Tibial artery (tissue), 4 donors: ENCODE results near the gene TLE3.

ENCODE experiments used
- DNase-seq, 2 donors: peaks; one replicate each; pipeline ENCODE4 v3.0.0-alpha.2; 2019
- H3K27ac ChIP-seq, 2 donors: fragments of 200-600 bp; sonication (generic) in 1 of 2; 1 replicate in 1 of 2; 2 replicates in 1 of 2; pipeline ENCODE4 v1.5.1; 2018 to 2019; ENCODE audit warnings: mild to moderate bottlenecking in 1 of 2
- H3K27me3 ChIP-seq, 2 donors: fragments of 200-600 bp; sonication (generic) in 1 of 2; one replicate each; pipeline versions ENCODE4 v1.5.1 to v1.6.0; 2016 to 2019
- H3K36me3 ChIP-seq, 3 donors: fragments of 200-600 bp; sonication (generic) in 2 of 3; one replicate each; pipeline ENCODE4 v1.5.1; 2016 to 2019; ENCODE audit warnings: mild to moderate bottlenecking in 2 of 3
- H3K4me1 ChIP-seq, 4 donors: fragments of 200-600 bp; sonication (generic) in 2 of 4; 1 replicate in 3 of 4; 2 replicates in 1 of 4; pipeline ENCODE4 v1.5.1; 2016 to 2019
- H3K4me3 ChIP-seq, 2 donors: fragments of 200-600 bp; sonication (generic) in 1 of 2; 1 replicate in 1 of 2; 2 replicates in 1 of 2; pipeline ENCODE4 v1.5.1; 2018 to 2019; ENCODE audit warnings: mild to moderate bottlenecking in 2 of 2
- H3K9me3 ChIP-seq, 3 donors: fragments of 200-600 bp; sonication (generic) in 1 of 3; one replicate each; pipeline ENCODE4 v1.5.1; 2016 to 2019
- intact Hi-C: fragments of 100-400 bp; cut with DNase I; formaldehyde crosslinking; loops from one replicate; pipeline ENCODE4 v1.15.0; 2023; ENCODE audit warnings: low total_unique reads
- TF ChIP-seq, protein P1 (sequence below), 2 experiments: fragments of 200-600 bp in 1 of 2; fragments of 450-650 bp in 1 of 2; IDR thresholded peaks; one replicate each; pipeline ENCODE4 v1.5.1; 2017 to 2019; ENCODE audit warnings: antibody characterized with exemption in 2 of 2, mild to moderate bottlenecking in 1 of 2, moderate library complexity in 1 of 2

The TLE3 gene

DNA sequence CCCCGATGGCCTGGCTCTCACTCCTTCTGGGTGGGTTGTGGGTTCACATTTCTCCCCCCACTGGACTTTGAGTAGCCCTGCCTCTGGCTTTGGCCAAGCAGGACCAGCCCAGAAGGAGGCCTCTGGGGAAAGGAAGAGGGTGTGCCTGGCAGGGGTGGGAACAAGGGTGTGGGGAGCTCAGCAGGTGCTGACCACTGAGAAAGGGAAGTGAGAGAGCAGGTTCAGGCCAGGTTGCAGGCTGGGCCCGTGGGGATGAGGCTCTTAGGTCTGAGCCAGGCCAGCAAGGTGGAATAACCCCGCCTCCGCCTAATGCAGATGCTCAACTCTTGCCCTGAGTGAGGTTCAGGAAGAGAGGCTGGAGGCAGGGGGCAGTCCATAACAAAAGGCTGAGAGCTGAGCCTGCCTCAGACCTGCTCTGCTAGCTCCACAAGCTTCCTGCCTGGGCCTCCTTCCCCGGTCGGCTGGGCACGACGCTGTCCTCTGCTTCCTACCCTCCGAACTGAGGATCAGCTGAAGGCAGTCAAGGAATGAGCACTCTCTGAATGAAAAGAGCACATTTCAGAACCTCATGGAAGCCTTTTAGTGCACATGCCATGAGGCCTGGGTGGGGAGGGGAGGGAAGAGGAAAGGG lies 82.7 kb downstream of the TLE3 start:
- intact Hi-C loops: no loop called here
- Histone ChIP-seq H3K36me3 (no peaks in the 10 kb centered on the region), H3K4me3 (no peak overlapping the region), H3K4me1 (no peaks in the 10 kb centered on the region), H3K27ac (no peak overlapping the region), H3K27me3 (peaks cover 0 to 3% of the 10 kb centered on the region in 2 donors), H3K9me3 (no peaks in the 10 kb centered on the region)
- TF ChIP-seq, protein P1, sequence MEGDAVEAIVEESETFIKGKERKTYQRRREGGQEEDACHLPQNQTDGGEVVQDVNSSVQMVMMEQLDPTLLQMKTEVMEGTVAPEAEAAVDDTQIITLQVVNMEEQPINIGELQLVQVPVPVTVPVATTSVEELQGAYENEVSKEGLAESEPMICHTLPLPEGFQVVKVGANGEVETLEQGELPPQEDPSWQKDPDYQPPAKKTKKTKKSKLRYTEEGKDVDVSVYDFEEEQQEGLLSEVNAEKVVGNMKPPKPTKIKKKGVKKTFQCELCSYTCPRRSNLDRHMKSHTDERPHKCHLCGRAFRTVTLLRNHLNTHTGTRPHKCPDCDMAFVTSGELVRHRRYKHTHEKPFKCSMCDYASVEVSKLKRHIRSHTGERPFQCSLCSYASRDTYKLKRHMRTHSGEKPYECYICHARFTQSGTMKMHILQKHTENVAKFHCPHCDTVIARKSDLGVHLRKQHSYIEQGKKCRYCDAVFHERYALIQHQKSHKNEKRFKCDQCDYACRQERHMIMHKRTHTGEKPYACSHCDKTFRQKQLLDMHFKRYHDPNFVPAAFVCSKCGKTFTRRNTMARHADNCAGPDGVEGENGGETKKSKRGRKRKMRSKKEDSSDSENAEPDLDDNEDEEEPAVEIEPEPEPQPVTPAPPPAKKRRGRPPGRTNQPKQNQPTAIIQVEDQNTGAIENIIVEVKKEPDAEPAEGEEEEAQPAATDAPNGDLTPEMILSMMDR (IDR thresholded peaks at IDR 0.05): no peak
- no peak for DNase-seq

GRCh38 chr15:70014331-70014730 lies 83.4 kb downstream of the TLE3 start:
- H3K4me1 ChIP-seq: no peaks in the 10 kb centered on the region
- peaks cover 0 to 4% of the 10 kb centered on the region in 2 donors for H3K27me3 ChIP-seq
- TF ChIP-seq, protein P1 (IDR thresholded peaks at IDR 0.05): no peak
- H3K27ac ChIP-seq: no peak overlapping the region
- H3K36me3 ChIP-seq: no peaks in the 10 kb centered on the region
- no peaks in the 10 kb centered on the region for H3K9me3 ChIP-seq
- intact Hi-C loops: no loop called here
- no peak overlapping the region for H3K4me3 ChIP-seq
- no peak for DNase-seq

DNA sequence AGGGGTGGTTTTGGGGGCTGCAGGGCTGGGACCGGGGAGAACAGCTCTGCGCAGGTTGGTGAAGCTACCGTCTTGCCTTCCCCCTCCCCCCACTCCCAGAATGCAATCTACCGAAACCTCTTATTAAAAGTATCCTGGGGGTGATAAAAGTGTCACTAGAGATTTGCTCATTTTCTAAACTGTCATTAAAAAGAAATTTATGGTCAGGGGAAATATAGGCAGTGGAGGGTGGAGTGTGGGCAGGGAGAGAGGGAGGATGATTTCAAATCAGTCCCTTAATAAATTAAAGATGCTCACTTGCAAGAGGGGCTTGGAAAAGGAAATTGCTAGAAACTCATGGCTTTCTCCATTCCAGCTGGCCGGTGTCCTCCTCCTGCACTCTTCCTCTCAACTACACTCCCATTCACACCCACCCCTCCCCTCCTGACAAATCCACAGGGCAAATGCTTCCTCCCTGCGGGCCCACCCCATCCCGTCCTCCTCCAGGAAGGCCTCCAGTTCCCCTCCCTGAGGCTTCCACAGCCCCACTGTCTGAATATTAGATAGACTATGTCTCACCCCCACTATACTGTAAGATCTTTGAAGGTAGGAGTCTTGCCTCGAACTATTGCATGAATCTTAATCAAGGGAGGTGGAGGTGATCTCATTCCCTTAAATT lies 83.9 kb downstream of the TLE3 start:
- Histone ChIP-seq H3K27me3 (peaks cover 0 to 8% of the 10 kb centered on the region in 2 donors), H3K27ac (no peak overlapping the region), H3K36me3 (no peaks in the 10 kb centered on the region), H3K4me3 (no peak overlapping the region), H3K4me1 (no peaks in the 10 kb centered on the region), H3K9me3 (no peaks in the 10 kb centered on the region)
- intact Hi-C loops: no loop called here
- DNase-seq: no peak
- TF ChIP-seq, protein P1 (IDR thresholded peaks at IDR 0.05): no peak

GRCh38 chr15:70012895-70013294 lies 84.8 kb downstream of the TLE3 start:
- peaks cover 0 to 8% of the 10 kb centered on the region in 2 donors for H3K27me3 ChIP-seq
- no peak overlapping the region for H3K27ac ChIP-seq
- intact Hi-C loops: no loop called here
- no peaks in the 10 kb centered on the region for H3K4me1 ChIP-seq
- H3K36me3 ChIP-seq: no peaks in the 10 kb centered on the region
- DNase-seq: no peak
- TF ChIP-seq, protein P1 (IDR thresholded peaks at IDR 0.05): no peak
- H3K4me3 ChIP-seq: no peak overlapping the region
- H3K9me3 ChIP-seq: no peaks in the 10 kb centered on the region

DNA sequence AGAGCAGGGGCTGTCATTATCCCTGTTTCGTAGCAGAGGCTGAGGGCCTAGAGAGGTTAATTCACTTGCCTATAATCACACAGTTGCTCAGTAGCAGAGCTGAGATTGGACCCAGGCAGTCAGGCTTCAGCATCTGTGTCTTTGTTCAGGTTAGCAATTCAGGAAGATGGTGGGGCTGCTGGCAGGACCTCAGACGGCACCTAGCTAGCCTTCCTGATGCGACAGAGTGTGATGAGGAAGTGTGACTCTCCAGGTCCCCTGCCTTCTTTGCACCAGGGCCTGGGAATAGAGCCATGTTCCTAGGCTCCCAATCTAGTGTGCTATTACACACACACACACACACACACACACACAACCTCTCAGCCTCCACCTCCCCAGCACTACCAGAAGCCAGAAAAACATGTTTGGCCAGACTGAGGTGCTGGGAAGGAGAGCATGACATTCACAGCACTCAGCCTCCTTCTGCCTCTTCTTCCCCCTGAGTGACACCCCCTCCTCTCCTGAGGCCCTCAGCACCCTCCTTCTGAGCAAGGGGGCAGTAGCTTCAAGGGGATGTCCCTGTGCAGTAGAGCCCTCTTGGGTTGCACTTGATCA lies 88.9 kb downstream of the TLE3 start:
- Histone ChIP-seq H3K27ac (no peak overlapping the region), H3K36me3 (no peaks in the 10 kb centered on the region), H3K27me3 (peaks cover 0 to 5% of the 10 kb centered on the region in 2 donors), H3K4me3 (no peak overlapping the region), H3K9me3 (no peaks in the 10 kb centered on the region), H3K4me1 (no peaks in the 10 kb centered on the region)
- intact Hi-C loops: no loop called here
- no peak for DNase-seq
- TF ChIP-seq, protein P1 (IDR thresholded peaks at IDR 0.05): no peak
